GM12878 (cell line): ENCODE measurements around the gene CCDC102B. TPM values are rescaled to one million over a fixed set of nuclear protein-coding genes. Genes with fewer than 3 reads are reported as not detected.

Experiments used
- ATAC-seq: fragments of 200-7000 bp; cut with Tn5 transposase; 3 replicates; pipeline ENCODE4 v1.9.1; 2020; ENCODE audit warnings: mild to moderate bottlenecking, moderate library complexity
- BruUV-seq: library from RNA; stranded (reverse); fragments of 400-500 nt; replicated peaks from 2 replicates; lab custom pipeline; 2021; lab: Mats Ljungman, UMichigan
- CTCF ChIA-PET: fragments of 300-600 bp; sonication (Branson Sonifier 250); formaldehyde crosslinking; extraction: SDS; loops from one replicate; lab custom pipeline; 2021; ENCODE audit warnings: inconsistent platforms; lab: Yijun Ruan, JAX
- POLR2A ChIA-PET: fragments of 350-600 bp; formaldehyde crosslinking; extraction: SDS; loops from one replicate; lab custom pipeline; 2021; ENCODE audit warnings: inconsistent platforms; lab: Charles Lee
- RAD21 ChIA-PET: fragments of 300-600 bp; sonication (Branson Sonifier 250); formaldehyde crosslinking; loops from one replicate; lab custom pipeline; 2023; ENCODE audit warnings: antibody characterized with exemption; ENCODE audit not compliant: unreplicated experiment; lab: Charles Lee
- SMC1A ChIA-PET: fragments of 300-600 bp; sonication (Branson Sonifier 250); formaldehyde crosslinking; loops from one replicate; lab custom pipeline; 2023; ENCODE audit not compliant: unreplicated experiment, uncharacterized antibody; lab: Charles Lee
- DNase-seq: peaks from one replicate; pipeline ENCODE4 v3.0.0-alpha.2; 2011; ENCODE audit warnings: low read depth, low spot score
- FAIRE-seq: peaks from 3 replicates; lab custom pipeline; 2011; peaks lifted over from hg19 to GRCh38; lab: Jason Lieb, UNC
- H2AFZ ChIP-seq: 2 replicates; pipeline ENCODE4 v1.6.0; 2011; ENCODE audit warnings: low read depth, low read length, control low read depth; ENCODE audit not compliant: control insufficient read depth
- H3K27ac ChIP-seq: 2 replicates; pipeline ENCODE4 v1.5.1; 2011; ENCODE audit warnings: control low read depth; ENCODE audit not compliant: control insufficient read depth, insufficient read depth
- H3K27me3 ChIP-seq, 2 experiments: replicated peaks in 1 of 2; 2 replicates each; pipeline versions ENCODE4 v1.6.0 to v1.6.1; 2011; ENCODE audit warnings: low read length in 1 of 2; ENCODE audit not compliant: control insufficient read depth in 2 of 2, insufficient read depth in 2 of 2
- H3K36me3 ChIP-seq, 2 experiments: 2 replicates each; pipeline ENCODE4 v1.5.1; 2011; ENCODE audit warnings: low read length in 1 of 2; ENCODE audit not compliant: control insufficient read depth in 2 of 2, insufficient read depth in 2 of 2
- H3K4me1 ChIP-seq: 2 replicates; pipeline ENCODE4 v1.6.1; 2011; ENCODE audit warnings: mild to moderate bottlenecking, low read length, moderate library complexity, mixed read lengths; ENCODE audit not compliant: control insufficient read depth, insufficient read depth
- H3K4me2 ChIP-seq: 2 replicates; pipeline ENCODE4 v1.6.0; 2011; ENCODE audit warnings: control low read depth; ENCODE audit not compliant: control insufficient read depth, insufficient read depth
- H3K4me3 ChIP-seq: fragments of 200-600 bp; sonication (generic); 2 replicates; pipeline ENCODE4 v1.5.1; 2016
- H3K79me2 ChIP-seq: 2 replicates; pipeline ENCODE4 v1.6.0; 2011; ENCODE audit warnings: low read length; ENCODE audit not compliant: control insufficient read depth, insufficient read depth
- H3K9ac ChIP-seq: 2 replicates; pipeline ENCODE4 v1.8.0; 2011; ENCODE audit warnings: low read length, control low read depth, mixed read lengths; ENCODE audit not compliant: control insufficient read depth, insufficient read depth
- H3K9me3 ChIP-seq: replicated peaks from 3 replicates; pipeline ENCODE4 v1.5.1; 2011; ENCODE audit warnings: mild to moderate bottlenecking, low read length; ENCODE audit not compliant: control insufficient read depth, insufficient read depth
- H4K20me1 ChIP-seq: 2 replicates; pipeline ENCODE4 v1.6.0; 2011; ENCODE audit not compliant: control insufficient read depth, insufficient read depth
- BMI1 ChIP-seq: fragments of 450-650 bp; IDR thresholded peaks from 2 replicates; pipeline ENCODE4 v1.6.1; 2016; ENCODE audit warnings: mild to moderate bottlenecking, moderate library complexity, borderline replicate concordance
- CHD1 ChIP-seq: IDR thresholded peaks from 2 replicates; pipeline ENCODE4 v1.6.1; 2012; ENCODE audit warnings: low read depth, low read length, improper control_type of control experiment
- EP300 ChIP-seq, 2 experiments: fragments of 150-350 bp in 1 of 2; IDR thresholded peaks; 2 replicates each; pipeline ENCODE4 v1.6.1; 2011 to 2012; ENCODE audit warnings: low read depth in 2 of 2, low read length in 2 of 2, borderline replicate concordance in 1 of 2, improper control_type of control experiment in 1 of 2, inconsistent platforms in 1 of 2; ENCODE audit not compliant: control insufficient read depth in 1 of 2
- ETV6 ChIP-seq, 2 experiments: fragments of 450-650 bp in 1 of 2; IDR thresholded peaks in 1 of 2; conservative IDR thresholded peaks in 1 of 2; 2 replicates each; pipeline ENCODE4 v1.6.1; 2014; ENCODE audit warnings: antibody characterized with exemption in 1 of 2, borderline replicate concordance in 1 of 2, low read depth in 1 of 2, mild to moderate bottlenecking in 1 of 2, moderate library complexity in 1 of 2
- IRF4 ChIP-seq: IDR thresholded peaks from 2 replicates; pipeline ENCODE4 v1.6.1; 2011; ENCODE audit warnings: low read depth, low read length
- MTA2 ChIP-seq: fragments of 450-650 bp; IDR thresholded peaks from 2 replicates; pipeline ENCODE4 v1.6.1; 2016; ENCODE audit warnings: low read depth, mild to moderate bottlenecking, moderate library complexity
- NBN ChIP-seq: fragments of 450-650 bp; IDR thresholded peaks from 2 replicates; pipeline ENCODE4 v1.6.1; 2016
- RB1 ChIP-seq: fragments of 450-650 bp; formaldehyde crosslinking; IDR thresholded peaks from 2 replicates; pipeline ENCODE4 v1.6.1; 2017; ENCODE audit warnings: mild to moderate bottlenecking, borderline replicate concordance
- RUNX3 ChIP-seq: IDR thresholded peaks from 2 replicates; pipeline ENCODE4 v1.6.1; 2012; ENCODE audit warnings: low read length, inconsistent platforms
- SIX5 ChIP-seq: IDR thresholded peaks from 2 replicates; pipeline ENCODE4 v1.6.1; 2011; ENCODE audit warnings: mild to moderate bottlenecking, low read depth, low read length, moderate library complexity; ENCODE audit not compliant: severe bottlenecking
- SMARCA5 ChIP-seq: fragments of 450-650 bp; IDR thresholded peaks from 2 replicates; pipeline ENCODE4 v1.6.1; 2017; ENCODE audit warnings: mild to moderate bottlenecking
- SUPT20H ChIP-seq: IDR thresholded peaks from 2 replicates; pipeline ENCODE4 v1.6.1; 2011; ENCODE audit warnings: low read depth, mild to moderate bottlenecking, low read length, moderate library complexity, borderline replicate concordance; ENCODE audit not compliant: control insufficient read depth
- ZNF217 ChIP-seq: fragments of 450-650 bp; IDR thresholded peaks from 2 replicates; pipeline ENCODE4 v1.6.1; 2017; ENCODE audit warnings: antibody characterized with exemption, mild to moderate bottlenecking
- ZNF622 ChIP-seq: fragments of 450-650 bp; IDR thresholded peaks from 2 replicates; pipeline ENCODE4 v1.6.1; 2017; ENCODE audit warnings: mild to moderate bottlenecking, inconsistent platforms
- WGBS: methylation state at CpG from one replicate; pipeline ENCODE4 v1.1.6; 2016; ENCODE audit warnings: low lambda C conversion rate; ENCODE audit not compliant: insufficient replicate concordance, insufficient coverage; ENCODE audit errors: missing lambda C conversion rate; 5-methylcytosine and 5-hydroxymethylcytosine counted together
- in situ Hi-C: fragments of 300-500 bp; cut with MboI; formaldehyde crosslinking; loops from 9 replicates; pipeline ENCODE4 v1.14.3; 2018; ENCODE audit warnings: mixed read lengths
- intact Hi-C: fragments of 100-400 bp; cut with micrococcal nuclease; formaldehyde crosslinking; loops from one replicate; pipeline ENCODE4 v1.14.2; 2022; ENCODE audit not compliant: unreplicated experiment
- polyA plus RNA-seq, 11 experiments: library from polyadenylated mRNA; depleted of rRNA in 4 of 11; unstranded in 6 of 11; stranded (reverse) in 5 of 11; fragments of >200 nt; fragmentation: Nextera tagmentation in 4 of 11; fragmentation: Illumina TruSeq in 1 of 11; extraction: Ambion mirVana in 4 of 11; extraction: Trizol in 1 of 11; gene quantifications; 1 replicate in 1 of 11; 2 replicates in 10 of 11; pipeline versions ENCODE4 v1.2.1 to v1.2.3, GENCODE V29; 2011 to 2016; ENCODE audit warnings: inconsistent platforms in 2 of 11, missing spikeins in 2 of 11, low read depth in 1 of 11
- total RNA-seq, 4 experiments: library from RNA; depleted of rRNA in 3 of 4; stranded (reverse); fragments of >200 nt in 3 of 4; fragmentation: Illumina TruSeq in 1 of 4; extraction: Trizol in 1 of 4; gene quantifications; 2 replicates each; pipeline versions ENCODE4 v1.2.1 to v1.2.3, GENCODE V29; 2013 to 2021
- TF ChIP-seq, protein P1 (sequence below): fragments of 450-650 bp; IDR thresholded peaks from 2 replicates; pipeline ENCODE4 v1.6.1; 2016; ENCODE audit warnings: mild to moderate bottlenecking
- TF ChIP-seq, protein P2 (sequence below): fragments of 450-650 bp; IDR thresholded peaks from 2 replicates; pipeline ENCODE4 v1.6.1; 2017; ENCODE audit warnings: antibody characterized with exemption, mild to moderate bottlenecking, moderate library complexity
- TF ChIP-seq, protein P3 (sequence below): IDR thresholded peaks from 2 replicates; pipeline ENCODE4 v1.6.1; 2011; ENCODE audit warnings: mild to moderate bottlenecking, low read depth, low read length, moderate library complexity; ENCODE audit not compliant: insufficient replicate concordance

The CCDC102B gene
- total and polyA plus RNA-seq, 10 of the 15 experiments (the other 5 are each of a cell fraction or from before 2014, with no cell fraction given), result 2.7 to 4.7 (median 3.3) TPM

DNA sequence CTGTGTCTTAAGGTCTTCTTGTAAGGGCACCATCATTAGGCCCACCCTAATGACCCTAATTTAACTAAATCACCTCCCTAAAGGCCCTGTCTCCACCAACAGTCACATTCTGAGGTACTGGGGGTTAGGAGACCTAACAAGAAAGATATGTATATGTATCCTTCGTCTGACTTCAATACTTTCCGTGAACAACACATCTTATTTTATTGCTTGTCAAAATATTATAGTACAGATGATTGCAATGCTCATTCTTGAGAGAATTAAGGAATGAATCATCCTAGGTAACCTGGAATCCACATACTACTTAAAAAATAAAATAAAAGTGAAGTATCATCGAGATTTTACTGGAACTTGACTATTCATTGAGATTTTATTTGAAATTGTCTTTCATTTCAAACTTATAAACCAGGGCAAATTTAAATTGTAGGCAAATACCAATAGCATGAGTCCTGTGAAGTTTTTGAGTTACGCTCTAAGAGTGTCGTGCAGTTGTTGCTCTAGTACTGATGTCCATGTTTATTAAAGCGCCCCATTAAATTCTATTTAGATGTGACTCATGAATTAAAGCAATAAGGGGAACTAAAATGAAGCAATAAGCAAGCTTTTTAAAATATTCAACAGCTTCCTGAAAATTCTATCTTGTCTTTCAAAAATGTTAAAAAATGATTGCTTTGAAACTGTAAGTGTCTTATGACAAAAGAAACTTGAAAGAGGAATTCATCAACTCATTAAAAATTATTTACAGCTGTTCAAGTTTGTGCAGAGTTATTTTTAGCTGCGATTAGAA, 40.0 kb downstream of the CCDC102B start:
- ChIA-PET CTCF (no interaction called here), RAD21 (no interaction called here), SMC1A (no interaction called here), POLR2A (no interaction called here)
- Histone ChIP-seq H3K4me2 (no peak overlapping the region), H2AFZ (no peak overlapping the region), H3K4me1 (no peaks in the 10 kb centered on the region), H3K36me3 (no peaks in the 10 kb centered on the region), H3K4me3 (no peak overlapping the region), H3K27me3 (no peaks in the 10 kb centered on the region), H3K79me2 (no peaks in the 10 kb centered on the region), H4K20me1 (no peaks in the 10 kb centered on the region), H3K27ac (no peak overlapping the region), H3K9ac (no peak overlapping the region), H3K9me3 (no peaks in the 10 kb centered on the region)
- no peak for FAIRE-seq
- WGBS, result 36% methylated on average over 7 of the region's 7 CpGs
- DNase-seq, result no peak
- in situ Hi-C loops, result no loop called here
- BruUV-seq, result no TSS peak
- no peak for TF ChIP-seq ZNF217
- no peak for TF ChIP-seq NBN
- TF ChIP-seq CHD1, result no peak
- TF ChIP-seq, protein P1, sequence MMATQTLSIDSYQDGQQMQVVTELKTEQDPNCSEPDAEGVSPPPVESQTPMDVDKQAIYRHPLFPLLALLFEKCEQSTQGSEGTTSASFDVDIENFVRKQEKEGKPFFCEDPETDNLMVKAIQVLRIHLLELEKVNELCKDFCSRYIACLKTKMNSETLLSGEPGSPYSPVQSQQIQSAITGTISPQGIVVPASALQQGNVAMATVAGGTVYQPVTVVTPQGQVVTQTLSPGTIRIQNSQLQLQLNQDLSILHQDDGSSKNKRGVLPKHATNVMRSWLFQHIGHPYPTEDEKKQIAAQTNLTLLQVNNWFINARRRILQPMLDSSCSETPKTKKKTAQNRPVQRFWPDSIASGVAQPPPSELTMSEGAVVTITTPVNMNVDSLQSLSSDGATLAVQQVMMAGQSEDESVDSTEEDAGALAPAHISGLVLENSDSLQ, result no peak
- no peak for TF ChIP-seq RB1
- no peak for TF ChIP-seq MTA2
- TF ChIP-seq EP300 (IDR thresholded peaks at IDR 0.05; ENCODE audit: borderline replicate concordance in 1 of 2, control insufficient read depth in 1 of 2, low read depth in 2 of 2, low read length in 2 of 2), result no peak
- no peak for TF ChIP-seq SMARCA5
- TF ChIP-seq SUPT20H, result no peak
- no peak for TF ChIP-seq ZNF622
- TF ChIP-seq IRF4, result no peak
- no peak for TF ChIP-seq ETV6 (conservative IDR thresholded peaks at IDR 0.05 in 1 of 2, IDR thresholded peaks at IDR 0.05 in 1 of 2; ENCODE audit: borderline replicate concordance in 1 of 2, low read depth in 1 of 2)
- TF ChIP-seq RUNX3, result no peak
- TF ChIP-seq, protein P2, sequence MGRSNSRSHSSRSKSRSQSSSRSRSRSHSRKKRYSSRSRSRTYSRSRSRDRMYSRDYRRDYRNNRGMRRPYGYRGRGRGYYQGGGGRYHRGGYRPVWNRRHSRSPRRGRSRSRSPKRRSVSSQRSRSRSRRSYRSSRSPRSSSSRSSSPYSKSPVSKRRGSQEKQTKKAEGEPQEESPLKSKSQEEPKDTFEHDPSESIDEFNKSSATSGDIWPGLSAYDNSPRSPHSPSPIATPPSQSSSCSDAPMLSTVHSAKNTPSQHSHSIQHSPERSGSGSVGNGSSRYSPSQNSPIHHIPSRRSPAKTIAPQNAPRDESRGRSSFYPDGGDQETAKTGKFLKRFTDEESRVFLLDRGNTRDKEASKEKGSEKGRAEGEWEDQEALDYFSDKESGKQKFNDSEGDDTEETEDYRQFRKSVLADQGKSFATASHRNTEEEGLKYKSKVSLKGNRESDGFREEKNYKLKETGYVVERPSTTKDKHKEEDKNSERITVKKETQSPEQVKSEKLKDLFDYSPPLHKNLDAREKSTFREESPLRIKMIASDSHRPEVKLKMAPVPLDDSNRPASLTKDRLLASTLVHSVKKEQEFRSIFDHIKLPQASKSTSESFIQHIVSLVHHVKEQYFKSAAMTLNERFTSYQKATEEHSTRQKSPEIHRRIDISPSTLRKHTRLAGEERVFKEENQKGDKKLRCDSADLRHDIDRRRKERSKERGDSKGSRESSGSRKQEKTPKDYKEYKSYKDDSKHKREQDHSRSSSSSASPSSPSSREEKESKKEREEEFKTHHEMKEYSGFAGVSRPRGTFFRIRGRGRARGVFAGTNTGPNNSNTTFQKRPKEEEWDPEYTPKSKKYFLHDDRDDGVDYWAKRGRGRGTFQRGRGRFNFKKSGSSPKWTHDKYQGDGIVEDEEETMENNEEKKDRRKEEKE, result no peak
- TF ChIP-seq, protein P3, sequence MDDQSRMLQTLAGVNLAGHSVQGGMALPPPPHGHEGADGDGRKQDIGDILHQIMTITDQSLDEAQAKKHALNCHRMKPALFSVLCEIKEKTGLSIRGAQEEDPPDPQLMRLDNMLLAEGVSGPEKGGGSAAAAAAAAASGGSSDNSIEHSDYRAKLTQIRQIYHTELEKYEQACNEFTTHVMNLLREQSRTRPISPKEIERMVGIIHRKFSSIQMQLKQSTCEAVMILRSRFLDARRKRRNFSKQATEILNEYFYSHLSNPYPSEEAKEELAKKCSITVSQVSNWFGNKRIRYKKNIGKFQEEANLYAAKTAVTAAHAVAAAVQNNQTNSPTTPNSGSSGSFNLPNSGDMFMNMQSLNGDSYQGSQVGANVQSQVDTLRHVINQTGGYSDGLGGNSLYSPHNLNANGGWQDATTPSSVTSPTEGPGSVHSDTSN, result no peak
- TF ChIP-seq BMI1, result no peak
- no peak for TF ChIP-seq SIX5
- intact Hi-C loops, result no loop called here
- ATAC-seq, result no peak
